NK-92 (cell line): ENCODE measurements around the gene PDXDC1.
"Not testable (repeated sequence)": the region's sequence is repeated elsewhere in the genome, so short reads cannot be mapped to it uniquely, and the experiment has no call there.

Source experiments
- DNase-seq: peaks from one replicate; lab custom pipeline; 2025; ENCODE audit not compliant: unreplicated experiment; lab: John Stamatoyannopoulos, UW

Gene PDXDC1

GRCh38 chr16:15057681-15058417 is 83.0 kb downstream of the PDXDC1 start:
- DNase-seq: no peak

DNA sequence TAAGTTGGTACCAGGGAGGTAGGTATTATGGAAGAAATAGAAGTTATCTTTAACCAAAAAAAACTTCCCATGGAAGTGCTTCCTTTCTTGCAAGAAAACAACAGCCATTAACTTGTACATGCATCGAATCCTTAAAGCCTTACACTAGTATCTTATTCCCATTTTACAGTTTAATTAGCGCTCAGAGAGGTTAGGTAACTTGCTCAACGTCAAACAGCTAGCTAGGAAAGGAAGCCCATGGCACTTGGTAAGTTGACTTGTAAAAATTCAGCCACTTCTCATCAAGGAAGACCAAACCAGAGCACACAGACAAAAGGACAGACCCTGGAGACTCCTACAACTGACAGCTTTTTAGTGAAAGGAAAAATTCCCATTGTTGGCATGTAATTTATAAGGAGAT is 84.5 kb downstream of the PDXDC1 start:
- no peak for DNase-seq

DNA sequence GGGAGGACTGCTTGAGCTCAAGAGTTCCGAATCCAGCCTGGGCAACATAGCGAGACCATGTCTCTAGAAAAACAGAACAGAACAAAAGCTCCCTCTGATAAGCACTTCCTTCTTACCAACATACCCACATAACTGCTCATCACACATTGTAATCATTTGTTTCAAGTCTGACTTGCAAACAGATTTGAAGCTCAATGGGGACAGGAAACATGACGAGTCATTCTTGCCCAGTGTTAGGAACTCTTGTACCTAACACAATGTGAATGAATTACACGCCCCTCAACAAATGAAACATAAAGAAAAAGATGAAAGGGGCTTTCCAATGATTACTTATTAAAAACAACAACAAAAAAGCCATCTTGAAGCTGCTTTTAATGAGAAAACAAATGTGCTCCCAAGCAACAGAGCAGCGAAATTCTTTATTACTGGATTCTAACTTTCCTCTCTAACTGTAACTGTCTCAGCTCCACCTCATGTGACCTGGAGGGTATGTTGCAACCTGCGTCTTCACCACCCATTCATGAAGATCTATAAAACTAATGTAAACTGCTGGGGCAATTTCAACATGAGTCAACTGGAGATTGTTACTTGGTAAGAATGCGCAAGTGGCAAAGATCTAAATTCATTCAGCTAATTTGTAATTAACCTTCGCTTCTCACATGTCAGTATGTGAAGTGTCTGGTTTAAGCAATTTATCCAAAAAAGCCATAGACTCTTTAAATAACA is 87.4 kb downstream of the PDXDC1 start:
- DNase-seq: not testable (repeated sequence)

- DNase-seq: not testable (repeated sequence)
Measured at GRCh38 chr16:15065961-15066360, 91.1 kb downstream of the PDXDC1 start.

DNA sequence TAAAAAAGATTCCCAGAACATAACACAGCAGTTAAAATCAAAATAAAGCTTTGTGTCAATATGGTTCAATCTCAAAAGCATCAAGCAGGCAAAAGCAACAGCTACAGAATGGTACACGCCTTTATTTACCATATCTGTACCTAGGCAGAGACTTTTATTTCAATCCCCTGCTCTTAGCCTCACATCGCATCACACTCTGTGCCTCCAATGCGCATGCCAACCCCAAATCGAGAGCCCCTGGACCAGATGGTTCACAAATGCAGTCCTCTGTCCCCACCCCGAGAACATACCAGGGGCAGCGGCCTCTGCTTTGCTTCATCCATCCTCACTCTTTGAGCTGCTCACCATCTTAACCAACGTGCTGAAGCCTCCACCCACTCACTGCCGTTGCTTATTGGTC is 91.9 kb downstream of the PDXDC1 start:
- not testable (repeated sequence) for DNase-seq

DNA sequence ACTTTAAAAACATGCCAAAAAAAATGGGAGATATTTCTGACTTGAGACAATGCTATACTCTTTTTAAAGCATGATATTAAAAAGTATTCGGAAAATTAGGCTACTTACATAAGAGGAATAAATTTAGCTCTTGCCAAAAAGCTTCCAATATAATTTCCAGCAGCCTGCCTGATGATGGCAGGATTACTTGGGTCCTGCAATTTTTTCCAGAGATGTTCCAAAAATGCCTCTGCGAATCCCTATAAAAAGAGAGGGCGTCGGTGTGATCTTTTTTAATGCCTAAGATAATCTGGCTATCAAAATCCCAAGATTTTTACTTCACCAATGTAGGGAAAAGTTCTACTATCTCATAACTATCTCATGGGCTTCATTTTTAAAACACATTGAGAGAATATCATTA is 96.2 kb downstream of the PDXDC1 start:
- not testable (repeated sequence) for DNase-seq

- DNase-seq: not testable (repeated sequence)
Measured at GRCh38 chr16:15071916-15072769, 97.3 kb downstream of the PDXDC1 start.

DNA sequence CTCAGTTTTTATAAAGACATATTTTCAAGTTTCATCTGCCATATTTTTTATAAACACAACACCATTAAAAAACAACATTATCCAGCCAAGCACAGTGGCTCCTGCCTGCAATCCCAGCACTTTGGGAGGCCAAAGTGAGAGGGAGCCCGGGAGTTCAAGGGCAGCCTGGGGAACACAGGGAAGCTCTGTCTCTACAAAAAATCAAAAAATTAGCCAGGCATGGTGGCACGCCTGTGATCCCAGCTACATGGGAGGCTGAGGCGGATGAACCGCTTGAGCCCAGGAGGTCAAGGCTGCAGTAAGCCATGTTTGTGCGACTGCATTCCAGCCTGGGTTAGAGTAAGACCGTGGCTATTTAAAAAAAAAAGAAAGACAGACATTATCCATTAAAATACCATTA is 98.3 kb downstream of the PDXDC1 start:
- no peak for DNase-seq

DNA sequence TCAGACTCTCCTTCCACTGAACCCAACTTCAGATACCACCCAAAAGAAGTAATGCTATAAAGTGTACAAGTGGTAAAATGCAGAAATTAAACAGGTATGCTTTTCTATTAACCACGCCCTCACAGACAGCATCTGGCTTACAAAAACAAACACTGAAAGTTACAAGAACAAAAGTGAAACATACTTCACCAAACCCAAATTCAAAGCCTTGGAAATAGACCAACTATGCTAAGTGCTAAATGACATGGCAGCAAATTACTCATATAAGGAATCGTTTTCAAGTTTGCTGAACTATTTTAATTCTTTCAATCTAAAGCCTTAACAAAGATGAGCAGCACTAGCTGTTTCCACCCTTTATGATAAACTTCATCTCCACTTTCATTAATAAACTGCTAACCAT is 101.3 kb downstream of the PDXDC1 start:
- DNase-seq: not testable (repeated sequence)

GRCh38 chr16:15080883-15081282 is 106.1 kb downstream of the PDXDC1 start:
- not testable (repeated sequence) for DNase-seq

- not testable (repeated sequence) for DNase-seq
Measured at GRCh38 chr16:15082788-15083187, 108.0 kb downstream of the PDXDC1 start.

GRCh38 chr16:15090663-15091269 is 115.9 kb downstream of the PDXDC1 start:
- not testable (repeated sequence) for DNase-seq

- DNase-seq: not testable (repeated sequence)
Measured at GRCh38 chr16:15093571-15093954, 118.7 kb downstream of the PDXDC1 start.

DNA sequence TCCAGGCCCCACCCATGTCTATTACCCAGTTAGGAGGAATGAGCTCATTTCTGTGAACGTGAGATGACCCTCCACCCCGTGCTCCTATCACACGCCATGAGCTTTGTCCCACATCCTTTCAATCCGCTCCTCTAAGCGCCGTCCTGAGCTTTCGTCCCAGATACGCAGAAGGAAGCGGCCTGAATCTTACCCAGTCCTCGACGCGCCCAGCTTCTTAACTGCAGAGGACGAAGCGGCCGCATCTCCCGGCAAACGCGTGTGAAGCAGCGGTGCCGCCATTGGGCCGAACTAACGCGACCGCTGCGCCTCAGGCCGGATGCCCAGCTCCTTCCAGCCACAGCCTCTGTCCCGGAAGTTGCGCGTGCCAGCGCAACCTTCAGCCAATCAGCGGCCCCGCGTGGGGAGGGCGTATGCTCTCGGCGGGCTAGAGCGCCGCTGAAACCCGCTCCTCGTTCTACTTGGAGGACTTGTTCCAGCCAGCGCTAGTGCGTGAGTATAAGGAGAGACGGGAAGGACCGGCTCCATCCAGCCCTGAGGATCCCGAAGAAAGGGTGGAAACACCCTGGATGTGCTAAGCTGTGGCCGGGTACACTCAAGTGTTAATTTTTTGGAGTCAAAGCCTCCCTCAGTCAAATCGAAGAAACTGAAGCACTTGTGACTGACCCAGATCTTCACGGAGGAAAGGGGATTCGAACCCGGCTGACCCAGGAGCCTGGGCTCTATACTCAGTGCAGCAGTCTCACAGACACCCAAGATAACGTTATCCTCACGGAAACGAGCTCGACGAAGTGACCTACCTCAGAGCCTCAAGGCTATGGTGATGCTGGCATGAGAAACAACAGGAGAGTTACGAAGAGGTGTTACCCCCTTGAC is 119.4 kb downstream of the PDXDC1 start, which contains the start of gene RRN3:
RRN3 (minus strand) TSS at position 318 of the 873 bp plus-strand sequence; CDS start at position 279, 39 bp downstream.
- not testable (repeated sequence) for DNase-seq

GRCh38 chr16:15096583-15096972 is 121.8 kb downstream of the PDXDC1 start:
- not testable (repeated sequence) for DNase-seq

DNA sequence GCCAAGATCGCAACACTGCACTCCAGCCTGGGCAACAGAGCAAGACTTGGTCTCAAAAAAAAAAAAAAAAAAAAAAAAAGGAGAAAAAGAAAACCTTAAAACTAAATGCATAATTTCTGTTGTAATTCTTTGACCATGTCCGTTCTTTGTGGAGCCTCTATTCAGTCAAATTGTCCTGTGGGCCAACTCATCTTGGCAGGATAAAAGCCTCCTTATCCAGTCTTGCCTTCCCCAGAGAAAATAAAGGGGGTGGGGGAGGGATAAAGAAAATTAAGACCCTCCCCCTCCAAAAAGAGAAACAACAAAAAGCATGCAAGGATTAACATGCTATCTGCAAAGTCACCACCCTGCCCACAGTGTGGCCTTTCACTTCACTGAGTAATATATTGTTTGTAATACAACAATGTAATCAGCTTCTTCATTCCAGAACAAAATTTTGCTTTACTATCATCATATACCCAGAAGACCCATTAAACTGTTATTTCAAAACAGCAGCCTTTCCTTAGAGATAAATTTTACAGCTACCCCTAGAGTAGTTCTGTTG is 124.6 kb downstream of the PDXDC1 start:
- not testable (repeated sequence) for DNase-seq

DNA sequence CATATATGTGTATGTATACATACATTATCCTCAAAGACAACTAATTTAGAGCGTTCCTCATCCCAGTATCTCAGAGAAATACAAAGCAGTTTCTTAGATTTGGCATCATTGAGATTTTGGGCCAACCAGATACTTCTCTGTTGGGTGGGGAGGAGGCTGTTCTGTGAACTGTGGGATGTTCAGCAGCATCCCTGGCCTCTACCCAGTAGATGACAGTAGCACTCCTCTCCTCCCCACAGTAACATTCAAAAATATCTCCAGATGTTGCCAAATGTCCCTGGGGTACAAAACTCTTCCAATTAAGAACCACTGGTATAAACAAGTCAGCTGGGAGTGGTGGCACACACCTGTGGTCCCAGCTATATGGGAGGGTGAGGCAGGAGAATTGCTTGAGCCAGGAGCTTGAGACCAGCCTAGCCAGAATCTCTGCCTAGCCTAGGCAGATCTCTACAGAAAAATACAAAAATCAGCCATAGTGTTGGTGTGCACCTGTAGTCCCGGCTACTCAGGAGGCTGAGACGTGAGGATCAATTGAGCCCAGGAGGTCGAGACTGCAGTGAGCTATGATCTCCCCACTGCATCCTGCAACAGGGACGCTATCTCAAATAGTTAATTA is 125.7 kb downstream of the PDXDC1 start:
- not testable (repeated sequence) for DNase-seq

GRCh38 chr16:15127641-15128425 is 153.0 kb downstream of the PDXDC1 start:
- DNase-seq: not testable (repeated sequence)
